Measurements from ENCODE around the gene BRD1. TPM values are rescaled to one million over a fixed set of nuclear protein-coding genes. Genes with fewer than 3 reads are reported as not detected.

The BRD1 gene
- 11.6 and 14.4 TPM in 2 replicates for total RNA-seq (2014; rRNA removed; shearing (Covaris generic))
- 11.7 and 13.1 TPM in 2 replicates for polyA plus RNA-seq (2015; cell fraction: cytosol; rRNA removed)
- polyA plus RNA-seq (2015; cell fraction: nucleus; rRNA removed), result 24.7 and 28.7 TPM in 2 replicates

DNA sequence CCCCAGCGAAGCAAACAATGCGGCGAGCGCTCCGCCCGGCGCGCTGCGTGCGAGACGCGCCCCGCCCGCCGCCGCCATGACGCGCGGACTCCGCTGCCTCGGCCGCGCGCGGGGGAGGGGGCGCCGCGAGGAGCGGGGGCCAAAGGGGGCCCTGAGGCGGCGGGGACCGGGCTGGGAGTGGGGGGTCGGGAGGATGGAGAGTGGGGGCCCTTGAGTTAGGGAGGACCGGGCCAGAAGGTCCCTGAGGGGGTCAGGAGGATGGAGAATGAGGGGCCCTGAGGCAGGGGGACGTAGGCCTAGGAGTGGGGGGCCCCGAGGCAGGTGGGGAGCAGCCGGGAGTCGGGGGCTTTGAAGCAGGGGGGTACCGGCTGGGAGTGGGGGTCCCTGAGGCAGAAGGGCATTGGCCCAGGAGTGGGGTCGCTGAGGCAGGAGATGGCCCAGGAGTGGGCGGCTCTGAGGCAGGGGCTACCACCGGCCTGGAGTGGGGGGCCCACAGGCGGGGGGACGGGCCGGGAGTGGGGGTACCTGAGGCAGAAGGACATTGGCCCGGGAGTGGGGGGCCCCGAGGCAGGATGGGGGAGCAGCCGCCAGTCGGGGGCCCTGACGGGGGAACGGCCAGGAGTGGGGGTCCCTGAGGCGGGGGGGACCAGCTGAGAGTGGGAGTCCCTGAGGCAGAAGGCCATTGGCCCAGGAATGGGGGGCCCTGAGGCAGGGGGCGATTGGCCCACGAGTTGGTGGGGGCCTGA is at the start of gene BRD1:
BRD1 (minus strand) TSS at position 21 of the 746 bp plus-strand sequence. CDS start 3,556 bp downstream, outside the sequence.
- DNase-seq (ENCODE audit: low read depth), result no peak

DNA sequence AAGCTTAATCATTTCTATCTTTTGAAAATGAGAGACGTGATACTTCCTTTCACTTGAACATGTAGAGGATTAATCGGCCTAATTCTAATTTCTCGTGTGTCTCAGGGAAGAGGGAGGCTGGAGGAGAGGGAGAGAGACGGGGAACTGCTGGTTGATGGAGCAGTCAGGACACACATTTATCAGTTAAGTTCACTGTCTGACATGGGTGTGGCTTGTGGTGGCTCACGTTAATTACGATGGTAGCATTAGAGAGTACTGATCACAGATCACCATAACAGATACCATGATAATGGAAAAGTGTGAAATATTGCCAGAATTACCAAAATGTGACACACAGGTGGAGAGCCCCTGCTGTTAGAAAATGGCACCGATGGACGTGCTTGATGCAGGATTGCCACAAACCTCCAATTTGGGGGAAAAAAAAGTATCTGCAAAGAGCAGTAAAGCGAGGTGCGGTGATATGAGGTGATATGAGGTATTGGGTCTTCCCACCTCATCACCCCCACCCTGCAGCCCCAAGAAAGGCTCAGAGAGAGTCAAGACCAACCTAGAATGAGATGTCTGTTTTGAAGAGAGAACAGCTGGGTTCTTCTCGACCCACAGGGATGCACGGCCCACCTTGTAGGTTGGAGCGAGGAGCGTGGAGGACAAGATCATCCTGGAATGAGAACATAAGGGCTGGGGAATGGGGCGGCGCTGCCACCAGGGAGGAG is 45.7 kb upstream of the BRD1 start:
- DNase-seq (ENCODE audit: low read depth), result no peak

DNA sequence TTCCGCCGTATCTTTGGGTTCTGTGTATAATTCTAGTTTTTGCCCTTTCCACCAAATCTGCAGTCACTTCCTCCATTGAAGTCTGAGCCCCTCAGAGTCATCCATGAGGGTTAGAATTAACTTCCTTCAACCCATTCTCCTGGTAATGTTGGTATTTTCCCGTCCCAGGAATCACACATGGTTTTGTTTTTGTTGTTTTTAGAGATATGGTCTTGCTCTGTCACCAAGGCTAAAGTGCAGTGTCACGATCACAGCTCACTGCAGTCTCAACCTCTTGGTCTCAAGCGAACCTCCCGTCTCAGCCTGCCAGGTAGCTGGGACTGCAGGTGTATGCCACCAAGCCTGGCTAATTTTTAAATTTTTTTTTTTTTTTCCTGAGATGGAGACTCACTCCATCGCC is 44.7 kb upstream of the BRD1 start:
- DNase-seq (ENCODE audit: low read depth), result no peak

DNA sequence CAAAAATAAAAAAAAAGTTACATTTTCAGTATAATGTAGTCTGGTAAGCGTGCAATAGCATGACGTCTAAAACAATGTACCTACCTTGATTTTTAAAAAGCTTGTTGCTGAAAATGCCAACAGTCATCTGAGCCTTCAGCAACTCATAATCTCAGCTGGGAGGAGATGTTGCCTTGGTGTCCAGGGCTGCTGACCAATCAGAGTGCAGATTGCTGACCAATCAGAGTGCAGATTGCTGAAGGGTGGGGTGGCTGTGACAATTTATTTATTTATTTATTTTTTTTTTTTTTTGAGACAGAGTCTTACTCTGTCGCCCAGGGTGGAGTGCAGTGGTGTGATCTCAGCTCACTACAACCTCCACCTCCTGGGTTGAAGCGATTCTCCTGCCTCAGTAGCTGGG is 43.8 kb upstream of the BRD1 start:
- DNase-seq (ENCODE audit: low read depth), result no peak

DNA sequence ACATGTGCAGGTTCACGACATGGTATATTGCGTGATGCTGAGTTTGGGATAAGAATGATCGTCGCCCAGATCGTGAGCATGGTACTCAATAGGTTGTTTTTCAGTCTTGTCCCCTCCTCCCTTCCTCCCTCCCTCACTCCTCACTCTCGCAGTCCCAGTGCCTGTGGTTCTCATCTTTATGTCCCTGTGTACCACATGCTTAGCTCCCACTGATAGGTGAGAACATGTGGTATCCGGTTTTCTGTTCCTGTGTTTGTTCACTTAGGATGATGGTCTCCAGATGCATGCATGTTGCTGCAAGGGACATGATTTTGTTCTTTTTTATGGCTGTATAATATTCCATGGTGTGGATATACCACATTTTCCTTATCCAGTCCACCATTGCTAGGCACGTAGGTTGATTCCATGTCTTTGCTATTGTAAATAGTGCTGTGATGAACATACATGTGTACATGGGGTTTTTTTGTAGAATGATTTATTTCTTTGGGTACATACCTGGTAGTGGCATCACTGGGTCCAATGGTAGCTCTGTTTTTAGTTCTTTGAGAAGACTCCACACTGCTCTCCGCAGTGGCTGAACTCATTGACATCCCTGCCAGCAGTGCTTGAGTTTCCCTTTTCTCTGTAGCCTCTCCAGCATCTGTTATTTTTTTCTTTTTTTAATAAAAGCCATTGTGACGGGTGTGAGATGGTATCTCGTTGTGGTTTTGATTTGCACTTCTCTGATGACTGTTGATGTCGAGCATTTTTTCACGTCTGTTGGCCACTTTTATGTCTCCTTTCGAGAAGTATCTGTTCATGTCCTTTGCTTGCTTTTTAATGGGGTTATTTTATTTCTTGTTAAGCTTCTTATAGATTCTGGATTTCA is 42.4 kb upstream of the BRD1 start:
- no peak for DNase-seq (ENCODE audit: low read depth)

DNA sequence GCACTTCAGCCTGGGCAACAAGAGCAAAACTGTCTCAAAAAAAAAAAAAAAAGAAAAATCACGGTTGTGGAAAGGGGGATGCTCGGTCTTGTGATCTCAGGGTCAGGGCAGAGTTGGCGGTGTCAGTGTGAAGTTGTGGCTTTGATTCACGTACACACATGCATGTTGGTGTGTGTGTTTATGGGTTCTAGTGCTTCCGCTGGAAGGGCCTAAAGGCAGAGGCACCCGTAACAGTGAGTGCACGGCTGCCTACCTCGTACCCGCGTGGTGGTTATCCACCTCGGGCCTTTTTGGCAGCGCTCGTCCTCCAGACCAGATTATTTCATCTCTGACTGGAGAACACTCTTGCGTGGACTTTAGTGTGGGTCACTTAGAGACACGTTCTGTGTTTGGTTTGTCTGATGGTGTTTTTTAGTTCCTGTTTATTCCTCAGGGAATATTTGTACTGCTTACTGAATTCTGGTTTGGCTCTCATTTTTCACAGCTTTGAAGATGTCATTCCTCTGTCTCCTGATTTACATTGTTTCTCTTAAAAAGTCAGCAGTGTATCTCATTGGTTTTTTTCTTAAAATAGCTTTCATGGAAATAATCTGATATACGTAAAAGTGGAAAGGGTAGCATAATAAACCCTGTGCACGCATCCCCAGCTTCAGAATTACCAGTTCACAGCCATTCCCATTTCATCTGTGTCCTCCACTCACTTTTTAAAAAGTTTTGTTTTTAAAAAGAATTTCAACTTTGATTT is 41.6 kb upstream of the BRD1 start:
- no peak for DNase-seq (ENCODE audit: low read depth)

DNA sequence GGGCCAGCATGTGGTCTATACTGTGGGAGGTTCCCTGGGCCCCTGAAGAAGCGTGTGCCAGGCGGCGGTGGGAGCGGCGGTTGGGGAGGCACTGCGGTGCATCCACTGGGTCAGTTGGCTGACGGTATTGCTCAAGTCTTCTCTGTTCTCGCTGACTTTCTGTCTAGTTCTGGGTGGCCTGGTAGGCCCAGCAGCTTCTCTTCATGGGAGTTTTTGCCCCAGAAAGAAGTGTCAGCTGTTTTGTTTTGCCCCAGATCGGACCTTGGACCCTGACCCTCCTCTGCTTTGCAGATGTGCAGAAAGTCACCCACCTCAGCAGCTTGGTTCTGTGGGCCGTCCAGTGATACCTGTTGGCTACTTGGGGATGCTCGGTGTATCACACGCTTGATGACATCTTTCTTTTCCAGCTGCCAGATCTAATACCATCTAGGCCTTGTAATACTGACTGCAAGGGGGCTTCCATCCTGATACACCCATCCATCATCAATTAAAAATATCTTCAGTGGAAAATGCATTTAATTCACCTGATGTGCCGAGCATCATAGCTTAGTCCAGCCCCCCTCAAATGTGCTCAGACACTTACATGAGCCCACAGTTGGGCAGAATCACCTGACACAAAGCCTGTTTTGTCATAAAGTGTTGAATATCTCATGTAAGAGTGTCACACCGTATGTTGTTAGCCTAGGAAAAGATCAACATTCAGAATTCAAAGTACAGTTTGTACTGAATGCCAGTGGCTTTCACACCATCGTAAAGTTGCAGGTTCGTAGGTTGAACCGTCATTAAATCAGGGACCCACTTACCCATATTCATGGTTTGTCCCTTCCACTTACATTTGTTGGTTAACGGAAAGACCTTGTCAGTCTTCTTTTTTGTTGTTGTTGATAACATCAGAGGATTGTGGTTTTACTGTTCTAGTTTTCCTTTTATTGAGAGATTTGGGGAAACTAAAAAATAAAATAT is 39.9 kb upstream of the BRD1 start:
- no peak for DNase-seq (ENCODE audit: low read depth)

DNA sequence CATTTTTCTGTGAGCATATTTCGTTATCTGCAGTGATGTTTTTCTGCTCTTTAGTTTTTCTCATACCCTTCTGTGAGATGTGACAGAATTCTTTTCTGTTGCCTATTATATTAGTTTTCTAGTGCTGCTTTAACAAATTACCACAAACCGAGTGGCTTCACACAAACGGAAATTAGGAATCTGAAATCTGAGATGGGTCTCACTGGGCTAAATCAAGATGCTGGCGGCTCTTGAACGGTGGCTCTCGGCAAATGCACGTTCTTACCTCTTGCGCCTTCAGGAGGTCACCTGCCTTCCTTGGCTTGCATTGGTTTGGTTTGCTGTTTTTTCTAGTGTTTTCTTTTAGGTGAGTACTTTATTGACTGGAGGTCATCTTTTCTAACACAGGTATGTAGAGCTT is 39.0 kb upstream of the BRD1 start:
- DNase-seq (ENCODE audit: low read depth), result no peak

DNA sequence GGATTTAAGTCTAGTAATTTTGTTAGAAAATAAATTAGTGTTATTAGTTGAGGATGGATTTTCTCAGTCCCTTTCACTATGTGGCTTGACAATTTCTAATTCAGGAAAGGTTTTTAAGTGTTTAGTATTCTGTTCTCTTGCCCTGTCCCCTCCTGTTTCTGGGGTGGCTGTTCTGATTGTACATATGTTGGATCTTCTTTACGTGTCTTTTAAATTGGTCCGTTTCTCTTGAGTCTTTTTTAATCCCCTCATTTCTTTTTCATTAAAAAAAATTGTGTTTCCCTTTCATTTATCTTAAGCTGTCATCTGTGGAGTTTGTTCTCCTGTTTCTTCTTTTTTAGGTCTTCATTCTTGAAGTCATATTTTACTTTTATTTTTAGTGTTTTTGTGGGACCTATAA is 38.5 kb upstream of the BRD1 start:
- DNase-seq (ENCODE audit: low read depth), result no peak

DNA sequence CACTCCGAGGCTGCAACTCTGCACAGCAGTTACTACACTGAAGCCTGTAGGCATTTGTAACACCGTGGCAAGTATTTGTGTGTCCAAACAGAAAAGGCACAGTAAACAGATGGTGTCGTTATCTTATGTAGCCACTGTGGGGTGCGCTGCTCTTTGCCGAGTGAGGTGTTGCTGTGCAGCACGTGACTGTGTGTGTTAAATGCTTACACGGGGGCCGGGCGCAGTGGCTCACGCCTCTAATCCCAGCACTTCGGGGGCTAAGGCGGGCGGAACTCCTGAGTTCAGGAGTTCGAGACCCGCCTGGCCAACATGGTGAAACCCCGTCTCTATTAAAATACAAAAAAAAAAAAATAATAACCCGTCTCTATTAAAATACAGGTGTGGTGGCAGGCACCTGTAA is 37.5 kb upstream of the BRD1 start:
- no peak for DNase-seq (ENCODE audit: low read depth)

DNA sequence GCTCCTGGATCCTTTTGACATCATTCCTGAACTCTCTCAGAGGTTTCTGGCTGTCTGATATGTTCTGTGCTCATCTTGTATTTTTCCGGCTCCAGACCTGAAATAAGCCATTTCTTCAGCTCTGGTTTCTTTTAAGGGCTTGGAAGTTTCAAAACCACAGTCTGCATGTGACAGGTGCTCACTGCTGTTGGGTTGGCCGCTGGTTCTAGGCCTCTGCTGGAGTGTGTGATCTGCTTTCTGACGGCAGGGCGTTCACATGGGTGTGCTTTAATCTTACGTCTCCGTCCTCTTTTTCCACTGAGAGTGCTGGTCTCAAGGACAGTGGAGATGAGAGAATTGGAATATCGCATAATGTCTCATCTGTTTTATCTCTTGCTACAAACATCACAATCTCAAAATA is 36.3 kb upstream of the BRD1 start:
- no peak for DNase-seq (ENCODE audit: low read depth)

DNA sequence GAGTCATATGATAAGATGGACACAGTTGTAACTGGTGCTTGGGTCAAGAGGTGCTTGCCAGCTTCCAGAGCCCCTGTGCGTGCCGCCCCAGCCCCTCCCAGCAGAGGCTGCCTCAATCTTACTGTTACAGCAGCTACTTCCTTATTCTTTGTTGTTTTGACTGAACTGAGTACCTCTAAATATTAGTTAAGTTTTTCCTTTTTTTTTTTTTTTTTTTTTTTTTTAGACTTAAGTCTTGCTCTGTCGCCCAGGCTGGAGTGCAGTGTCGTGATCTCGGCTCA is 34.8 kb upstream of the BRD1 start:
- DNase-seq (ENCODE audit: low read depth), result no peak

DNA sequence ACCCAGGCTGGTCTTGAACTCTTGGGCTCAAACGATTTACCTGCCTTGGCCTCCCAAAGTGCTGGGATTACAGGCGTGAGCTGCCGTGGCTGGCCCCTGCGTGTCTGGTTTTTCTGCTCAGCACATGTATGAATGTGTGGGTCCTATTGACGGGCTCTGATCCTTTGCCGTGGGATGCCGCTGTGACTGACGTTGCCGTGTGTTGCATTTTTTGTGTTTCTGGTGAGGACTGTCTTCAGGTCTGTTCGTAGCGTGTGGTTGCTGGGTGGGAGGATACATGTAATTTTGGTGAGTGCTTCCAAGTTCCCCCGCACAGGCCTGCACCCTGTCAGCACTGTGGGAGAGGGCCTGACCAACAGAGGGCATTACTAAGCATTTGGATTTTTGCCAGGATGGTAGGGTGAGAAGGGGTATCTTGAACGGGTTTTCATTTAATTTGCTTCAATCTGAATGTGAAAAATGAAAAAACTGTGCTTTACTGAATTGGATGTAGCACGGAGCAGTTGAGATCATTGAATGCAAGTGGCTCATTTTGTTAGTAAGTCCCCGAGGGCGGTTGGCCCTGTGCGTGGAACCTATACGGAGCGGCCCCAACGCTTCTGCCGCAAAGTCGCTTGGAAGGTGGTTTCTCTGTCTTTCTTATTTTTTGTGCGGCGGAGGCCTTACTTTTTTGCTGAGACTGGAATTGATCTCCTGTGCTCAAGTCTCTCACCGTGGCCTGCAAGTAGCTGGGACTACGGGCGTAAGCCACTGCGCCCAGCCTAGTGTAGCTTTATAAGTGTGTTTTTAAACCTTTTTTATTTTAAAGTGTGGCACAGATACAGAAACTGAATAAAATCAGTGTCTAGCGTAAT is 34.2 kb upstream of the BRD1 start:
- no peak for DNase-seq (ENCODE audit: low read depth)

DNA sequence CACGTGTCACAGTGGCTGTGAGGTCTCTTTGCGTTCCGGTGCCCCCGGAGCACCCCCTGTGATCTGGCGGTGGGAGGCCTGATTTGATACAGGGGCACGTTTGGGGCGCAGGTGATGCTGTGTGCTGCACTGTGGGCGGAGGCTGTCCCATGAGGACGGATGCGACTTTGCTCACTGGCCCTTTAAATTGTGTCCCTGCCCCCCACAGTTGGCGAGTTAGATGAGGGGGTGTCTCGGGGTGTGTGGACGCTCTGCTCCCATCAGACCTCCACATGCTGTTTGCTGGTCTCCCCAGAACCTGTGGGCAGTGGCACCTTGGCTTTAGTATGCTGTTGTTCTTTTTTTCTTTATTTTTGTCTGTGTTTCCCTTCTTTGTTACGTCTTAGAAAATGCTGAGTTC is 31.2 kb upstream of the BRD1 start:
- DNase-seq (ENCODE audit: low read depth), result no peak

DNA sequence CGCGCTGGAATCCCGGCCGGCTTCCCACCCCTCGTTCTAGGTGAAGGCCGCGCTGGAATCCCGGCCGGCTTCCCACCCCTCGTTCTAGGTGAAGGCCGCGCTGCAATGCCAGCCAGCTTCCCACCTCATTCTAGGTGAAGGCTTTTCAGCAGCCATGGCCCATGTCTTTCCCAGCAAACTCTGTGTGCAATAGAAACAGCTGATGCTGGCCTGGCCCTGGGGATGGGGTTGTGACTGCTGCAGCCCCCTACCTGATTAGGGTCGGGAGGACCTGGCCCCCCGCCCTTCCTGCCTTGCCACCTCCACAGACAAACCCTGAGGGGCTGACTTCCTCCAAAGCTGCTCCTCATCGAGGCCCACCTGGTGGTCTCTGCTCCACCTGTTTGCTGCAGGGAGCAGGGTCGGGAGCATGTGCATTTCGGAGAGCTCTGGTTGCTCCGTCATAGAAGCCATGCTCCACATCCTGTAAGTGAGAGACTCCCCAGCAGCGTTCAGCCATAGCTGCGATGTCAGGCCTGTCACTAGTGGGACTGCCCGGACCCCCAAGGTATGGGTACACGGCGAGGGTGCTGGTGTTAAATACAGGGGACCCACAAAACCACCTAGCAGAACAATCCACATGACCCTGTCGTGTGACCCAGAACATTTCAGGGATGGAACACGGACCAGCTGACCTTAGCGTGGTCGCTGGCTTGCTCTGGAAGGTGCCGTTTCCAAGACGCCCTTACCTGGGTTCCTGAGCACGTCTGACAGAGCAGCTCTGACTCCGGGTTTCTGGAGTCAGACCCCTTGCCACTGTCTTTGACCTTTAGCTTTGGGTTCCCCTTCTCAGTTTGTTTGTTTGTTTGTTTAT is 29.3 kb upstream of the BRD1 start:
- DNase-seq (ENCODE audit: low read depth), result no peak

DNA sequence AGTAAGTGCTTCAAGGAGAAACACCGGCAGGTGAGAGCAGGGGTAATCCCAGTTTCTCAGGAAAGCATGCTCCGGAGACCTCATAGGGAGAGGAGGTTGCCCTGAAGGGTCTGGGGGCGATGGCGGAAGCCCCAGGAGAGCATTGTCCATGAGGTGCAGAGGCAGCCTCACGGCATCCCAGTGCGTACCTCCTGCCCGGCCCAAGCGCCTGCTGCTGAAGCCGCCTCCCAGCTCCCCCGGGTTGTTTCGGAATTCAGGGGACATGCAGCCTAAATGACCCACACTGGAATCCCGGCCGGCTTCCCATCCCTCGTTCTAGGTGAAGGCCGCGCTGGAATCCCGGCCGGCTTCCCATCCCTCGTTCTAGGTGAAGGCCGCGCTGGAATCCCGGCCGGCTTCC is 28.7 kb upstream of the BRD1 start:
- no peak for DNase-seq (ENCODE audit: low read depth)

DNA sequence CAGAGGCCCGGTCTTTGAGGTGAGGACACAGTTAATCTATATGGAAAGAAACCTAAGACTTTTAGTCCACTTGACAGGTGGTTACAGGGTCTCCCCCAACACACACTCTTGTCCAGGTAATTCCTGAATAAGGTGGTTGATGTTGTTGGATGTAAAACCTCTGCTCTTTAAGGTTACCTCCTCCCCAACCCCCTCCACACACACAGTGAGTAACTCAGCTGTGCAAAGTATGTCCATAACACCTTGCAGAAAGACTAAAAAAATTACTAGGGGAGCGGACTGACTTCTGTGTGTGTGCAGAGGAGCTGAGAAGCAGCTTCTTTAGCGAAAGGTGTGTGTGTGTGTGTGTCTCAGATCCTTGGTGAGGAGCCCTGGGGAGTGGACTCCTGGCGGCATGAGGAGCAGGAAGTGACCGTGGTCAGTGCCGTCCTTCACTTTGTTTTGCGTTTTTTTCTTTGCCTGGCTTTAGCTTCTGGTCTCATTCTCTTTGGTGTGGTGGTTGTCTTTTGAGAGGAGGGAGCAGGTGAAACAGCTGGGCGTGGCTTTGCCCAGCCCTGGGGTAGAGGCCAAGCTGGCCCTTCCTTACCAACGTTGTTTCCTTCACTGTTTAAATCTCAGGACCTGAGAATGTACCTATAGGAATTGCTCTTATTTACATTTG is 27.7 kb upstream of the BRD1 start:
- peak; percentile 46 for DNase-seq (ENCODE audit: low read depth)
